ENCODE data around the gene OTOR. TPM values are rescaled to one million over a fixed set of nuclear protein-coding genes. Genes with fewer than 3 reads are reported as not detected.

OTOR gene
- total and polyA plus RNA-seq, 2 of the 13 experiments (the other 11 are each of a cell fraction or from before 2014, with no cell fraction given): not detected

DNA sequence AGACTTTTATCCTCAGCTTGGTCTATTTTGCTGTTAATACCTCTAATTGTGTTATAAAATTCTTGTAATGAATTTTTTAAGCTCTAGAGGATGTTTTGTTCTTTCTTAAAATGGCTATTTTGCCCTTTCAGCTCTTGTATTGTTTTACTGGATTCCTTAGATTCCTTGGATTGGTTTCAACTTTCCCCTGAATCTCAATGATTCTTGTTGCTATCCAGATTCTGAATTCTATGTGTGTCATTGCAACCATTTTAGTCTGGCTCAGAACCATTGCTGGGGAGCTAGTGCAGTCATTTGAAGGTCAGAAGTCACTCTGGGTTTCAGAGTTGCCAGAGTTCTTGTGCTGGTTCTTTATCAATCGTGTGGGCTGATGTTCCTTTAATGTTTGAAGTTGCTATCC lies 37.1 kb downstream of the OTOR start:
- TF ChIP-seq HNRNPK (IDR thresholded peaks at IDR 0.05; ENCODE audit: low read depth, low read length, poor library complexity, severe bottlenecking) (no peak), MXD4 (CRISPR knock-in tag; IDR thresholded peaks at IDR 0.05) (no peak), MIXL1 (CRISPR knock-in tag; IDR thresholded peaks at IDR 0.05) (no peak), HNF4A (CRISPR knock-in tag; IDR thresholded peaks at IDR 0.05) (no peak), RAD51 (IDR thresholded peaks at IDR 0.05; ENCODE audit: borderline replicate concordance) (no peak), ZSCAN22 (CRISPR knock-in tag; IDR thresholded peaks at IDR 0.05) (no peak), NR2F1 (CRISPR knock-in tag; IDR thresholded peaks at IDR 0.05) (no peak), CREM (IDR thresholded peaks at IDR 0.05) (no peak), CREM (CRISPR knock-in tag; IDR thresholded peaks at IDR 0.05) (no peak), ZNF724P (CRISPR knock-in tag; IDR thresholded peaks at IDR 0.05; ENCODE audit: borderline replicate concordance) (no peak), TCF12 (IDR thresholded peaks at IDR 0.05) (no peak), TCF12 (CRISPR knock-in tag; IDR thresholded peaks at IDR 0.05) (no peak), MAF1 (CRISPR knock-in tag; IDR thresholded peaks at IDR 0.05; ENCODE audit: borderline replicate concordance) (no peak), FOXA3 (CRISPR knock-in tag; IDR thresholded peaks at IDR 0.05) (no peak), ZNF777 (CRISPR knock-in tag; IDR thresholded peaks at IDR 0.05) (no peak)
- FAIRE-seq: no peak
- Histone ChIP-seq H3K4me1 (ENCODE audit: insufficient read depth, low read length) (no peaks in the 10 kb centered on the region), H2AFZ (ENCODE audit: low read length) (no peak overlapping the region), H3K9me3 (ENCODE audit: low read length) (no peaks in the 10 kb centered on the region), H4K20me1 (ENCODE audit: insufficient read depth, low read length) (no peaks in the 10 kb centered on the region), H3K27me3 (ENCODE audit: control insufficient read depth in 1 of 2, insufficient read depth in 2 of 2, low read length in 2 of 2) (no peaks in the 10 kb centered on the region; a peak in 1 of 5 replicates), H3K79me2 (ENCODE audit: insufficient read depth, low read length) (no peaks in the 10 kb centered on the region), H3K4me2 (ENCODE audit: low read depth, low read length) (no peak overlapping the region), H3K36me3 (replicated peaks in 1 of 2; ENCODE audit: control insufficient read depth in 1 of 2, insufficient read depth in 2 of 2, low read length in 2 of 2) (no peaks in the 10 kb centered on the region), H3K27ac (ENCODE audit: extremely low read length, insufficient read depth, low read length) (no peak overlapping the region), H3K4me3 (replicated peaks in 1 of 3; ENCODE audit: insufficient read depth in 1 of 3, low read depth in 2 of 3, low read length in 3 of 3) (no peak overlapping the region), H3K9ac (ENCODE audit: insufficient read depth, low read depth, low read length) (no peak overlapping the region)
- DNase-seq (ENCODE audit: low spot score): no peak
- no peak for ATAC-seq
- ChIA-PET POLR2A (no interaction called here), CTCF (ENCODE audit: low intra/inter-chr PET ratio, low total read pairs) (no interaction called here)
- 5% methylated on average over 1 of the region's 1 CpG for WGBS (ENCODE audit: low lambda C conversion rate)
- BruUV-seq (replicated peaks): no TSS peak
- intact Hi-C loops (cut with micrococcal nuclease; ENCODE audit: unreplicated experiment): no loop called here
- in situ Hi-C loops (cut with HindIII; ENCODE audit: extremely low pct_ligation_motif_present, low pct_unique_long_range_greater_than_20kb): no loop called here

Other genes with a start within 250 kb of the OTOR start
- gene KIF16B, start 174.9 kb upstream of the OTOR start, total RNA-seq (2016; rRNA removed; fragmentation: Illumina TruSeq; extraction: Trizol): 18.0 and 23.3 TPM in 2 replicates
- gene KIF16B, start 174.9 kb upstream of the OTOR start, polyA plus RNA-seq (2011; rRNA removed): 6.2 and 6.9 TPM in 2 replicates
- 204 and 278 TPM in 2 replicates for gene SNRPB2, start 18.3 kb upstream of the OTOR start, total RNA-seq (2016; rRNA removed; fragmentation: Illumina TruSeq; extraction: Trizol)
- gene SNRPB2, start 18.3 kb upstream of the OTOR start, polyA plus RNA-seq (2011; rRNA removed): 70.8 and 107 TPM in 2 replicates

Data from HepG2 (cell line).